Motor neuron (in vitro differentiated cells): ENCODE results near the gene PCIF1. TPM values are rescaled to one million over a fixed set of nuclear protein-coding genes. Genes with fewer than 3 reads are reported as not detected.

Source experiments
- ATAC-seq, 8 experiments: fragments of 200-7000 bp; cut with Tn5 transposase; replicated peaks in 6 of 8; 2 replicates each; pipeline ENCODE4 v1.8.0; 2021; ENCODE audit warnings: mild to moderate bottlenecking in 8 of 8, moderate library complexity in 8 of 8
- H3K27ac ChIP-seq, 2 donors: fragments of 250-450 bp; sonication (Bioruptor Pico); 2 replicates each; pipeline ENCODE4 v1.9.0; 2021; ENCODE audit warnings: antibody characterized with exemption in 2 of 2, mild to moderate bottlenecking in 2 of 2, moderate library complexity in 1 of 2
- H3K4me1 ChIP-seq, 2 donors: fragments of 250-450 bp; sonication (Bioruptor Pico); replicated peaks in 1 of 2; 2 replicates each; pipeline ENCODE4 v1.6.1; 2021; ENCODE audit warnings: antibody characterized with exemption in 2 of 2, mild to moderate bottlenecking in 2 of 2, moderate library complexity in 1 of 2
- H3K4me3 ChIP-seq, 5 donors: fragments of 250-450 bp; sonication (Bioruptor Pico); 2 replicates each; pipeline ENCODE4 v1.9.0; 2021; ENCODE audit warnings: antibody characterized with exemption in 5 of 5, mild to moderate bottlenecking in 5 of 5, moderate library complexity in 4 of 5
- WGBS, 10 experiments: fragments of 450-650 bp; shearing (Covaris generic); methylation state at CpG; one replicate each; pipeline ENCODE4 v1.0.0; 2022; 5-methylcytosine and 5-hydroxymethylcytosine counted together
- in situ Hi-C, 9 experiments: fragments of 400-800 bp; cut with MboI; loops; one replicate each; pipeline ENCODE4 v1.15.0; 2021; ENCODE audit warnings: low sequenced_read_pairs in 9 of 9, low pct_unique_long_range_greater_than_20kb in 2 of 9; ENCODE audit not compliant: unreplicated experiment in 9 of 9
- total RNA-seq, 8 experiments: library from RNA; unstranded; fragments of 300-600 nt; gene quantifications; 2 replicates each; pipeline versions ENCODE4 v1.2.3 to v1.2.4, GENCODE V29; 2022

PCIF1 gene
- total RNA-seq, 8 experiments from 2014 or later: 6.7 to 58.9 (median 20.4) TPM

GRCh38 chr20:45909817-45910669 is 24.4 kb upstream of the PCIF1 start:
- WGBS, 10 experiments: 60 to 100% (median 91%) methylated on average over 1 to 11 of the region's 22 CpGs; no CpG with 5 or more reads in 2 of the 10 experiments
- Histone ChIP-seq H3K27ac (peak overlapping the region; percentile 0 to 41), H3K4me1 (peaks cover 7 to 15% of the 10 kb centered on the region in 2 donors), H3K4me3 (peak overlapping the region; percentile 28 to 50 (median 35))
- in situ Hi-C loops: no loop called here
- ATAC-seq: no peak

- Histone ChIP-seq H3K4me3 (peak overlapping the region; percentile 31 to 50 (median 38)), H3K4me1 (peaks cover 7 to 15% of the 10 kb centered on the region in 2 donors), H3K27ac (peak overlapping the region; percentile 78 to 84)
- in situ Hi-C loops: no loop called here
- ATAC-seq: peak; percentile 68 to 88 (median 76)
- 0 to 6% (median 0%) methylated on average over 1 to 7 of the region's 43 CpGs; no CpG with 5 or more reads in 3 of the 10 experiments for WGBS, 10 experiments
Measured at GRCh38 chr20:45910670-45911485, 23.6 kb upstream of the PCIF1 start.

- WGBS, 10 experiments: 0% methylated on average over 1 of the region's 58 CpGs; no CpG with 5 or more reads in 8 of the 10 experiments
- peak; percentile 20 to 74 (median 70) for ATAC-seq
- in situ Hi-C loops: no loop called here
- peak within 1 kb of the TSS; percentile 78 to 84 for H3K27ac ChIP-seq
- H3K4me3 ChIP-seq: peak within 1 kb of the TSS; percentile 31 to 50 (median 38)
- peaks cover 7 to 15% of the 10 kb centered on the region in 2 donors for H3K4me1 ChIP-seq
Measured at GRCh38 chr20:45911486-45912343, 22.8 kb upstream of the PCIF1 start, which contains the start of gene PLTP. TSS of gene PLTP (minus strand) at chr20:45912155. CDS start at chr20:45911452, 703 bp downstream.

DNA sequence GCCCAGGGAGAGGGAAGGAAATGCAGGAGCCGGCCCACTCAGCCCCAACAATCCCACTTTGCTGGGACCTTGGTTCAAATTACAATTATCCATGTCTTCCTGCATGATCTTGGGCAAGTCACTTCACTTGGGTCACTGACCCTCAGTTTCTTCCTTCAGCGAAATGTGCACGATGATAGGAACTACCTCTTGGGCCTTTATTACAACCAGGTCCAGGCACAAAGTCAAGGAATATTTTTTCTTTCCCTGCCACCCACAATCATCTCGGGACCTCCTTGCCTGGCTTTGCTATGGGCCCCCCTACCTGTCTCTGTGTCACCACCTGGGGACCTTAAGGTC is 22.2 kb upstream of the PCIF1 start:
- ATAC-seq: no peak
- Histone ChIP-seq H3K4me1 (peaks cover 7 to 15% of the 10 kb centered on the region in 2 donors), H3K4me3 (peak overlapping the region; percentile 31 to 50 (median 38)), H3K27ac (peak overlapping the region; percentile 78 to 84)
- in situ Hi-C loops: no loop called here
- WGBS, 10 experiments: 0 to 80% (median 38%) methylated on average over 1 to 4 of the region's 4 CpGs; no CpG with 5 or more reads in 4 of the 10 experiments

- 33 to 100% (median 93%) methylated on average over 2 to 3 of the region's 5 CpGs; no CpG with 5 or more reads in 4 of the 10 experiments for WGBS, 10 experiments
- Histone ChIP-seq H3K4me1 (peaks cover 7 to 15% of the 10 kb centered on the region in 2 donors), H3K27ac (no peak overlapping the region), H3K4me3 (no peak overlapping the region)
- in situ Hi-C loops: no loop called here
- no peak for ATAC-seq
Measured at GRCh38 chr20:45913116-45913515, 21.4 kb upstream of the PCIF1 start.

- in situ Hi-C loops: no loop called here
- no peak overlapping the region for H3K27ac ChIP-seq
- H3K4me3 ChIP-seq: no peak overlapping the region
- peak in 3 of 8 experiments; percentile 9 to 27 (median 25) for ATAC-seq
- H3K4me1 ChIP-seq: peaks cover under 1% of the 10 kb centered on the region in 2 donors
- WGBS, 10 experiments: 8 to 90% (median 71%) methylated on average over 1 to 5 of the region's 5 CpGs; no CpG with 5 or more reads in 3 of the 10 experiments
Measured at GRCh38 chr20:45917790-45918141, 16.7 kb upstream of the PCIF1 start.

- peak in 3 of 8 experiments; percentile 16 to 54 (median 53) for ATAC-seq
- in situ Hi-C loops: no loop called here
- Histone ChIP-seq H3K27ac (no peak overlapping the region), H3K4me3 (no peak overlapping the region), H3K4me1 (no peaks in the 10 kb centered on the region)
- 17 to 100% (median 75%) methylated on average over 1 to 5 of the region's 5 CpGs; no CpG with 5 or more reads in 2 of the 10 experiments for WGBS, 10 experiments
Measured at GRCh38 chr20:45918182-45918737, 16.2 kb upstream of the PCIF1 start.

GRCh38 chr20:45918779-45919537 is 15.5 kb upstream of the PCIF1 start:
- Histone ChIP-seq H3K4me3 (no peak overlapping the region), H3K27ac (no peak overlapping the region), H3K4me1 (no peaks in the 10 kb centered on the region)
- in situ Hi-C loops: no loop called here
- ATAC-seq: no peak
- WGBS, 10 experiments: 72 to 100% (median 82%) methylated on average over 3 to 7 of the region's 12 CpGs; no CpG with 5 or more reads in 3 of the 10 experiments

- no peak overlapping the region for H3K27ac ChIP-seq
- 0 to 83% (median 60%) methylated on average over 1 to 4 of the region's 11 CpGs; no CpG with 5 or more reads in 1 of the 10 experiments for WGBS, 10 experiments
- H3K4me1 ChIP-seq: no peaks in the 10 kb centered on the region
- in situ Hi-C loops: no loop called here
- peak in 5 of 8 experiments; percentile 21 to 82 (median 36) for ATAC-seq
- H3K4me3 ChIP-seq: no peak overlapping the region
Measured at GRCh38 chr20:45919542-45920399, 14.7 kb upstream of the PCIF1 start.

- 40 to 77% (median 69%) methylated on average over 1 to 7 of the region's 9 CpGs; no CpG with 5 or more reads in 1 of the 10 experiments for WGBS, 10 experiments
- Histone ChIP-seq H3K4me3 (no peak overlapping the region), H3K4me1 (no peaks in the 10 kb centered on the region), H3K27ac (no peak overlapping the region)
- no peak for ATAC-seq
- in situ Hi-C loops: no loop called here
Measured at GRCh38 chr20:45920462-45921336, 13.8 kb upstream of the PCIF1 start.
